Osteoblast (primary cell): Measurements from ENCODE around the gene PRSS27. TPM values are rescaled to one million over a fixed set of nuclear protein-coding genes. Genes with fewer than 3 reads are reported as not detected.

Experiments
- DNase-seq: peaks from one replicate; pipeline ENCODE4 v3.0.0; 2011; ENCODE audit warnings: low spot score, mixed read lengths; ENCODE audit not compliant: insufficient read length; ENCODE audit errors: missing footprints
- H2AFZ ChIP-seq: 2 replicates; pipeline ENCODE4 v1.6.0; 2011; ENCODE audit warnings: mild to moderate bottlenecking, low read length
- H3K27ac ChIP-seq: 2 replicates; pipeline ENCODE4 v1.5.1; 2011; ENCODE audit warnings: mild to moderate bottlenecking, low read depth, low read length, moderate library complexity
- H3K27me3 ChIP-seq: 2 replicates; pipeline ENCODE4 v1.6.0; 2012; ENCODE audit warnings: mild to moderate bottlenecking, control low read depth, inconsistent platforms, low read length, moderate library complexity; ENCODE audit not compliant: insufficient read depth
- H3K36me3 ChIP-seq: 2 replicates; pipeline ENCODE4 v1.5.1; 2011; ENCODE audit warnings: mild to moderate bottlenecking, low read length, control low read depth, moderate library complexity; ENCODE audit not compliant: insufficient read depth
- H3K4me1 ChIP-seq: 2 replicates; pipeline ENCODE4 v1.5.1; 2011; ENCODE audit warnings: mild to moderate bottlenecking, low read length, control low read depth, moderate library complexity; ENCODE audit not compliant: insufficient read depth
- H3K4me2 ChIP-seq: 2 replicates; pipeline ENCODE4 v1.6.0; 2011; ENCODE audit warnings: mild to moderate bottlenecking, low read length; ENCODE audit not compliant: insufficient read depth
- H3K4me3 ChIP-seq: fragments of 200-600 bp; sonication (generic); 3 replicates; pipeline ENCODE4 v1.5.1; 2012; ENCODE audit warnings: mild to moderate bottlenecking, low read length, inconsistent platforms; ENCODE audit not compliant: insufficient read depth
- H3K79me2 ChIP-seq: 2 replicates; pipeline ENCODE4 v1.6.0; 2012; ENCODE audit warnings: mild to moderate bottlenecking, low read length, control low read depth, inconsistent platforms; ENCODE audit not compliant: insufficient read depth
- H3K9me3 ChIP-seq: 2 replicates; pipeline ENCODE4 v1.5.1; 2011; ENCODE audit warnings: low read depth, low read length, control low read depth
- H4K20me1 ChIP-seq: 2 replicates; pipeline ENCODE4 v1.6.0; 2012; ENCODE audit warnings: mild to moderate bottlenecking, low read length, control low read depth; ENCODE audit not compliant: insufficient read depth
- total RNA-seq: library from RNA; depleted of rRNA; stranded (reverse); fragments of >200 nt; gene quantifications from 2 replicates; pipeline ENCODE4 v1.2.3, GENCODE V29; 2012
- TF ChIP-seq, protein P1 (sequence below): IDR thresholded peaks from 2 replicates; pipeline ENCODE4 v1.5.1; 2011; ENCODE audit warnings: mild to moderate bottlenecking, low read depth, low read length, moderate library complexity; ENCODE audit errors: extremely low read depth

PRSS27 gene
- total RNA-seq, 1 donor = 2.5 TPM

DNA sequence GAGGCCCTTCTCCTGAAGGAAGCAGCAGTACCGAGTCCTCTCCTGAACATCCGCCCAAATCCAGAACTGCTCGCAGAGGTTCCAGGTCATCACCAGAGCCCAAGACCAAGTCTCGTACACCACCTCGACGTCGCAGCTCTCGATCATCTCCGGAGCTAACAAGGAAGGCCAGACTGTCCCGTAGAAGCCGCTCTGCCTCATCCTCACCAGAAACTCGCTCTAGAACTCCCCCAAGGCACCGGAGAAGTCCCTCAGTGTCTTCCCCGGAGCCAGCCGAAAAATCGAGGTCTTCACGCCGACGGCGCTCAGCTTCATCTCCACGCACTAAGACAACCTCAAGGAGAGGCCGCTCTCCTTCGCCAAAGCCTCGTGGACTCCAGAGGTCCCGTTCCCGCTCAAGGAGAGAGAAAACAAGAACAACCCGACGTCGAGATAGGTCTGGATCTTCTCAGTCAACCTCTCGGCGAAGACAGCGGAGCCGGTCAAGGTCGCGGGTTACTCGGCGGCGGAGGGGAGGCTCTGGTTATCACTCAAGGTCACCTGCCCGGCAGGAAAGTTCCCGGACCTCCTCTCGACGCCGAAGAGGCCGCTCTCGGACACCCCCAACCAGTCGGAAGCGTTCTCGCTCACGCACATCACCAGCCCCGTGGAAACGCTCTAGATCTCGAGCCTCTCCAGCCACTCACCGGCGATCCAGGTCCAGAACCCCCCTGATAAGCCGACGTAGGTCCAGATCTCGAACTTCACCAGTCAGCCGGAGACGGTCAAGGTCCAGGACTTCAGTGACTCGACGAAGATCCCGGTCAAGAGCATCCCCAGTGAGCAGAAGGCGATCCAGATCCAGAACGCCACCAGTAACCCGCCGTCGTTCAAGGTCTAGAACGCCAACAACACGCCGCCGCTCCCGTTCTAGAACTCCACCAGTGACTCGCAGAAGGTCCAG is 45.7 kb upstream of the PRSS27 start:
- Histone ChIP-seq H4K20me1 (peaks cover 91% of the 10 kb centered on the region), H3K4me2 (no peak overlapping the region), H3K79me2 (peaks cover 100% of the 10 kb centered on the region), H3K36me3 (peaks cover 100% of the 10 kb centered on the region), H3K27ac (no peak overlapping the region), H3K27me3 (no peaks in the 10 kb centered on the region), H3K4me1 (peaks cover 3% of the 10 kb centered on the region), H3K4me3 (no peak overlapping the region), H2AFZ (no peak overlapping the region), H3K9me3 (no peaks in the 10 kb centered on the region)
- TF ChIP-seq, protein P1, sequence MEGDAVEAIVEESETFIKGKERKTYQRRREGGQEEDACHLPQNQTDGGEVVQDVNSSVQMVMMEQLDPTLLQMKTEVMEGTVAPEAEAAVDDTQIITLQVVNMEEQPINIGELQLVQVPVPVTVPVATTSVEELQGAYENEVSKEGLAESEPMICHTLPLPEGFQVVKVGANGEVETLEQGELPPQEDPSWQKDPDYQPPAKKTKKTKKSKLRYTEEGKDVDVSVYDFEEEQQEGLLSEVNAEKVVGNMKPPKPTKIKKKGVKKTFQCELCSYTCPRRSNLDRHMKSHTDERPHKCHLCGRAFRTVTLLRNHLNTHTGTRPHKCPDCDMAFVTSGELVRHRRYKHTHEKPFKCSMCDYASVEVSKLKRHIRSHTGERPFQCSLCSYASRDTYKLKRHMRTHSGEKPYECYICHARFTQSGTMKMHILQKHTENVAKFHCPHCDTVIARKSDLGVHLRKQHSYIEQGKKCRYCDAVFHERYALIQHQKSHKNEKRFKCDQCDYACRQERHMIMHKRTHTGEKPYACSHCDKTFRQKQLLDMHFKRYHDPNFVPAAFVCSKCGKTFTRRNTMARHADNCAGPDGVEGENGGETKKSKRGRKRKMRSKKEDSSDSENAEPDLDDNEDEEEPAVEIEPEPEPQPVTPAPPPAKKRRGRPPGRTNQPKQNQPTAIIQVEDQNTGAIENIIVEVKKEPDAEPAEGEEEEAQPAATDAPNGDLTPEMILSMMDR = no peak
- no peak for DNase-seq

DNA sequence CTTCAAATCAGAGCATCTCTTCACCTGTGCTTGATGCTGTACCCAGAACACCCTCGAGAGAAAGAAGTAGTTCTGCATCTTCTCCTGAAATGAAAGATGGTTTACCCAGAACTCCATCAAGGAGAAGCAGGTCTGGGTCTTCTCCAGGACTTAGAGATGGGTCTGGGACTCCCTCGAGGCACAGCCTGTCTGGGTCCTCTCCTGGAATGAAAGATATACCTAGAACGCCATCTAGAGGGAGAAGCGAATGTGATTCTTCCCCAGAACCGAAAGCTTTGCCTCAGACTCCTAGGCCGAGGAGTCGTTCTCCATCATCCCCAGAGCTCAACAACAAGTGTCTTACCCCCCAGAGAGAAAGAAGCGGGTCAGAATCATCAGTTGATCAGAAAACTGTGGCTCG is 44.7 kb upstream of the PRSS27 start:
- peaks cover 100% of the 10 kb centered on the region for H3K79me2 ChIP-seq
- H3K4me2 ChIP-seq = no peak overlapping the region
- H3K36me3 ChIP-seq = peaks cover 100% of the 10 kb centered on the region
- no peak overlapping the region for H3K4me3 ChIP-seq
- no peak overlapping the region for H3K27ac ChIP-seq
- no peak overlapping the region for H2AFZ ChIP-seq
- TF ChIP-seq, protein P1 = no peak
- H4K20me1 ChIP-seq = peaks cover 94% of the 10 kb centered on the region
- H3K4me1 ChIP-seq = peaks cover 3% of the 10 kb centered on the region
- no peak for DNase-seq
- H3K27me3 ChIP-seq = no peaks in the 10 kb centered on the region
- H3K9me3 ChIP-seq = no peaks in the 10 kb centered on the region

DNA sequence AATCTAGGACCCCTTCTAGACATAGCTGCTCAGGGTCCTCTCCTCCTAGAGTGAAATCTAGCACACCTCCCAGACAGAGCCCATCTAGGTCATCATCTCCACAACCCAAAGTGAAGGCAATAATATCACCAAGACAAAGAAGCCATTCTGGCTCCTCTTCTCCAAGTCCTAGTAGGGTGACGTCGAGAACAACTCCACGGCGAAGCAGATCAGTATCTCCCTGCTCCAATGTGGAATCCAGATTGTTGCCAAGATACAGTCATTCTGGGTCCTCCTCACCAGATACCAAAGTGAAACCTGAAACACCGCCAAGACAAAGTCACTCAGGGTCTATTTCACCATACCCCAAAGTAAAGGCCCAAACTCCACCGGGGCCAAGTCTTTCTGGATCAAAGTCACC is 43.1 kb upstream of the PRSS27 start:
- Histone ChIP-seq H3K27ac (no peak overlapping the region), H3K36me3 (peaks cover 100% of the 10 kb centered on the region), H4K20me1 (peaks cover 93% of the 10 kb centered on the region), H3K4me3 (no peak overlapping the region), H3K4me2 (no peak overlapping the region), H3K27me3 (no peaks in the 10 kb centered on the region), H3K4me1 (peaks cover under 1% of the 10 kb centered on the region), H3K9me3 (no peaks in the 10 kb centered on the region), H3K79me2 (peaks cover 100% of the 10 kb centered on the region), H2AFZ (no peak overlapping the region)
- TF ChIP-seq, protein P1 = no peak
- DNase-seq = no peak

DNA sequence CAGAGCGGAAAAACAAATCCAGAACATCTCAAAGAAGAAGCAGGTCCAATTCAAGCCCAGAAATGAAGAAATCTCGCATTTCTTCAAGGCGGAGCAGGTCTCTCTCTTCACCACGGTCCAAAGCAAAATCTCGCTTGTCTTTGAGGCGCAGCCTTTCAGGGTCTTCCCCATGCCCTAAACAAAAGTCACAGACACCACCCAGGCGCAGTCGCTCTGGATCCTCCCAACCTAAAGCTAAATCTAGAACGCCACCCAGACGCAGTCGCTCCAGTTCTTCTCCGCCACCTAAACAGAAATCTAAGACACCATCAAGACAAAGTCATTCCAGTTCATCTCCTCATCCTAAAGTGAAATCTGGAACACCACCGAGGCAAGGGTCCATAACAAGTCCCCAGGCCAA is 42.7 kb upstream of the PRSS27 start:
- Histone ChIP-seq H3K36me3 (peaks cover 100% of the 10 kb centered on the region), H3K4me2 (no peak overlapping the region), H3K9me3 (no peaks in the 10 kb centered on the region), H2AFZ (no peak overlapping the region), H3K27me3 (no peaks in the 10 kb centered on the region), H3K4me1 (no peaks in the 10 kb centered on the region), H3K4me3 (no peak overlapping the region), H4K20me1 (peaks cover 92% of the 10 kb centered on the region), H3K79me2 (peaks cover 100% of the 10 kb centered on the region), H3K27ac (no peak overlapping the region)
- TF ChIP-seq, protein P1 = no peak
- DNase-seq = no peak
